Measurements from ENCODE around the gene MED13L.

MED13L gene

DNA sequence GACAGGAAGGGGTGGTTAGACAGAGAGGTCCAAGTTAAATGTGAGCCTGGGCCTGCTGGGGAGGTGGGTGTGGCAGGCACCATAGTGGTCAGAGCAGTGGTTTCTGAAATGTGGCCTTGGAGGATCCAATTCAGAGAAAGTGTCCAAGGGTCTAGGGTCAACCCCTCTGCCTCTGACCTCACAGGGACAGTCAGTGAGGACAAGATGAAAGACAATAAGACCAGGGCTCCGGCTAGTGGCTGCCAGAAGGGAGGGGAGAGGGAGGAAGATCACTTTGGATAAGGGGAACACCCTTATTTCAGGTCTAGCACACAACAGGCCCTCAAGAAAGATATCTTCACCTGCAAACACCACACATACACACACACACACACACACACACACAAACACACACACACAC lies 335.1 kb downstream of the MED13L start:
- TF ChIP-seq CTCF (IDR thresholded peaks at IDR 0.05; ENCODE audit: insufficient read depth, low read length, poor library complexity, severe bottlenecking) (no peak), EZH2phosphoT487 (conservative IDR thresholded peaks at IDR 0.05; ENCODE audit: low read length) (no peak)
- H2AFZ ChIP-seq (ENCODE audit: low read depth, low read length, severe bottlenecking), result no peak overlapping the region
- no peak overlapping the region for H3K9ac ChIP-seq (ENCODE audit: low read length)
- H3K79me2 ChIP-seq (ENCODE audit: insufficient read depth, low read length), result no peaks in the 10 kb centered on the region
- H3K9me3 ChIP-seq (ENCODE audit: insufficient read depth, low read length), result peaks cover 7% of the 10 kb centered on the region
- H3K27me3 ChIP-seq (ENCODE audit: low read length), result no peaks in the 10 kb centered on the region
- no peak overlapping the region for H3K4me3 ChIP-seq (ENCODE audit: insufficient read depth, low read length, poor library complexity, severe bottlenecking)
- H3K9me2 ChIP-seq (replicated peaks; ENCODE audit: insufficient read depth, low read length), result no peaks in the 10 kb centered on the region
- H3K4me2 ChIP-seq (ENCODE audit: low read depth, low read length, poor library complexity, severe bottlenecking), result no peak overlapping the region
- no peaks in the 10 kb centered on the region for H4K20me1 ChIP-seq (ENCODE audit: low read depth, low read length)
- 0 out of 2 replicates have a peak, but pooled peaks cover 3% of the 10 kb centered on the region for H3K36me3 ChIP-seq (ENCODE audit: low read length)
- H3F3A ChIP-seq (ENCODE audit: insufficient read depth), result no peaks in the 10 kb centered on the region
- H3K27ac ChIP-seq (ENCODE audit: low read depth, low read length), result no peak overlapping the region

- TF ChIP-seq CTCF (IDR thresholded peaks at IDR 0.05; ENCODE audit: insufficient read depth, low read length, poor library complexity, severe bottlenecking) (no peak), EZH2phosphoT487 (conservative IDR thresholded peaks at IDR 0.05; ENCODE audit: low read length) (no peak)
- no peak overlapping the region for H3K27ac ChIP-seq (ENCODE audit: low read depth, low read length)
- H3K27me3 ChIP-seq (ENCODE audit: low read length), result no peaks in the 10 kb centered on the region
- no peaks in the 10 kb centered on the region for H4K20me1 ChIP-seq (ENCODE audit: low read depth, low read length)
- no peaks in the 10 kb centered on the region for H3K79me2 ChIP-seq (ENCODE audit: insufficient read depth, low read length)
- H3K4me3 ChIP-seq (ENCODE audit: insufficient read depth, low read length, poor library complexity, severe bottlenecking), result no peak overlapping the region
- H3K9me3 ChIP-seq (ENCODE audit: insufficient read depth, low read length), result peaks cover 7% of the 10 kb centered on the region
- H3K9me2 ChIP-seq (replicated peaks; ENCODE audit: insufficient read depth, low read length), result no peaks in the 10 kb centered on the region
- 0 out of 2 replicates have a peak, but pooled peaks cover 3% of the 10 kb centered on the region for H3K36me3 ChIP-seq (ENCODE audit: low read length)
- H3K9ac ChIP-seq (ENCODE audit: low read length), result no peak overlapping the region
- H3F3A ChIP-seq (ENCODE audit: insufficient read depth), result no peaks in the 10 kb centered on the region
- H2AFZ ChIP-seq (ENCODE audit: low read depth, low read length, severe bottlenecking), result no peak overlapping the region
- H3K4me2 ChIP-seq (ENCODE audit: low read depth, low read length, poor library complexity, severe bottlenecking), result no peak overlapping the region
Observed at GRCh38 chr12:115941362-115941761, 336.1 kb downstream of the MED13L start.

DNA sequence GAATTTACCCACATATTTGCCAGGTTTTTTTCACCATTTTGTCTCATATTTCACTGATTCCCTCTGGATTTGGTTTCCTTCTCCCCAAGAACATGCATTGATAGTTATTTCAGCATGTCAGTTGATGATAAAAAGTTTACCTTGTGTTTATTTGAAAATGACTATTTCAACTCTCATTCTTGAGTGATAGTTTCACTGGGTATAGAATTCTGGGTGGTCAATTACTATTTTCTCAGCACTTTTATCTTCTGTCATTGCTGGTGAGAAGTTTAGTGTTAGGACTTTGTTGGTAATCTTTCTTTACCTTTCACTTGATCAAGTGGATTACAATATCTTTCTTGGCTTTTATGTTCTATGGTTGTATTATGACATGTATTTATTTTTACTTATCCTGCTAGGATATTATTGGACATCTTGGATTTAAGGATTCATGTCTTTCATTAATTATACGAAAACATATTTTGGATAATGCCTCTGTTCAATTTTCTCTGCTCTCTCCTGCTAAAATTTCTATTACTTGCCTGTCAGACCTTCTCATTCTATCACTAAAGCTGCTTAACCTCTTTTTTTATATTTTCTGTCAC lies 338.6 kb downstream of the MED13L start:
- Histone ChIP-seq H3K27ac (ENCODE audit: low read depth, low read length) (no peak overlapping the region), H3K4me3 (ENCODE audit: insufficient read depth, low read length, poor library complexity, severe bottlenecking) (no peak overlapping the region), H3K9ac (ENCODE audit: low read length) (no peak overlapping the region), H2AFZ (ENCODE audit: low read depth, low read length, severe bottlenecking) (no peak overlapping the region), H3K9me3 (ENCODE audit: insufficient read depth, low read length) (peaks cover 7% of the 10 kb centered on the region), H3K9me2 (replicated peaks; ENCODE audit: insufficient read depth, low read length) (no peaks in the 10 kb centered on the region), H3K36me3 (ENCODE audit: low read length) (0 out of 2 replicates have a peak, but pooled peaks cover 3% of the 10 kb centered on the region), H4K20me1 (ENCODE audit: low read depth, low read length) (no peaks in the 10 kb centered on the region), H3K4me2 (ENCODE audit: low read depth, low read length, poor library complexity, severe bottlenecking) (no peak overlapping the region), H3K79me2 (ENCODE audit: insufficient read depth, low read length) (no peaks in the 10 kb centered on the region), H3K27me3 (ENCODE audit: low read length) (no peaks in the 10 kb centered on the region), H3F3A (ENCODE audit: insufficient read depth) (no peaks in the 10 kb centered on the region)
- TF ChIP-seq CTCF (IDR thresholded peaks at IDR 0.05; ENCODE audit: insufficient read depth, low read length, poor library complexity, severe bottlenecking) (no peak), EZH2phosphoT487 (conservative IDR thresholded peaks at IDR 0.05; ENCODE audit: low read length) (no peak)

Measured in SU-DHL-6 (cell line).